ENCODE results near the gene SHC2.
A peak's percentile ranks its signal among the peaks of the same experiment; 100 is the strongest.

The SHC2 gene, protein sequence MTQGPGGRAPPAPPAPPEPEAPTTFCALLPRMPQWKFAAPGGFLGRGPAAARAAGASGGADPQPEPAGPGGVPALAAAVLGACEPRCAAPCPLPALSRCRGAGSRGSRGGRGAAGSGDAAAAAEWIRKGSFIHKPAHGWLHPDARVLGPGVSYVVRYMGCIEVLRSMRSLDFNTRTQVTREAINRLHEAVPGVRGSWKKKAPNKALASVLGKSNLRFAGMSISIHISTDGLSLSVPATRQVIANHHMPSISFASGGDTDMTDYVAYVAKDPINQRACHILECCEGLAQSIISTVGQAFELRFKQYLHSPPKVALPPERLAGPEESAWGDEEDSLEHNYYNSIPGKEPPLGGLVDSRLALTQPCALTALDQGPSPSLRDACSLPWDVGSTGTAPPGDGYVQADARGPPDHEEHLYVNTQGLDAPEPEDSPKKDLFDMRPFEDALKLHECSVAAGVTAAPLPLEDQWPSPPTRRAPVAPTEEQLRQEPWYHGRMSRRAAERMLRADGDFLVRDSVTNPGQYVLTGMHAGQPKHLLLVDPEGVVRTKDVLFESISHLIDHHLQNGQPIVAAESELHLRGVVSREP
- total RNA-seq = 0 to 1.8 (median 0) reads per million in 17 experiments

DNA sequence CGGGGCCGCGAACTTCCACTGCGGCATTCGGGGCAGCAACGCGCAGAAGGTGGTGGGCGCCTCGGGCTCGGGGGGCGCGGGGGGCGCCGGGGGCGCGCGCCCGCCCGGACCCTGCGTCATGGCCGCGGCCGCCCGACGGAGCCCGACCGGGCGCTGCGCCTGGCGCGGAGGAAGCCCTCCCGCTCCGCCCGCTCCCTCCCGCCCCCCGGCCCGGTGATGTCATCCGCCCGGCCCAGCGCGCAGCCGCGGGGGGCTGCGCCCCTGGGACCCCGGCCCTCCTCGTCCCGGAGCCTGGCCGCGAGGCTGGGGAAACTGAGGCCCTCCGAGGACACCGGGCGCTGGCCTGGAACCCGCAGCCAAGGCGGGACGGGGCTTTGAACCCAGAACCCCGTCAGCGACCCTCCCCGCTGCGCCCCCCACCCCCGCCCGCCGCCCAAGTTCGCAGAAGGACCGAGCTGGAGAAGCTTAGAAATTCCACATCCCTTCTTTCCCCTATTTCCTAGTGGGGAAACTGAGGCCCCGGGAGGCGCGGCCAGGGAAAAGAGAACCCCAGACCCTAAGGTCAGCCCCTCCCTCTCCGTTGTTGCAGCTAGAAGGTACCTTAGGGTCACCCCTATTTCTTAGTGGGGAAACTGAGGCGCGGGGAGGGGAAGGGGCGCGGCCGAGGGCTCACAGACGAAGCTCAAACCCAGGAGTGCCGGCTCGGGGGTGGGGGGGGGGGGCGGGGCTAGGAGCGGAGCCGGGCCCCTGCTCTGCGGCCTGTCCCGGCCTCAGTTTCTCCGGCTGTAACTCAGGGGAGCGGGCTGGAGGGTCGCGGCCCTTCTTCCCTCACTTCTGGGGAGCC lies at the start of gene SHC2:
TSS of gene SHC2 (minus strand) at position 157 of the 844 bp plus-strand sequence. CDS start at position 120, 37 bp downstream.
- DNase-seq = no peak

DNA sequence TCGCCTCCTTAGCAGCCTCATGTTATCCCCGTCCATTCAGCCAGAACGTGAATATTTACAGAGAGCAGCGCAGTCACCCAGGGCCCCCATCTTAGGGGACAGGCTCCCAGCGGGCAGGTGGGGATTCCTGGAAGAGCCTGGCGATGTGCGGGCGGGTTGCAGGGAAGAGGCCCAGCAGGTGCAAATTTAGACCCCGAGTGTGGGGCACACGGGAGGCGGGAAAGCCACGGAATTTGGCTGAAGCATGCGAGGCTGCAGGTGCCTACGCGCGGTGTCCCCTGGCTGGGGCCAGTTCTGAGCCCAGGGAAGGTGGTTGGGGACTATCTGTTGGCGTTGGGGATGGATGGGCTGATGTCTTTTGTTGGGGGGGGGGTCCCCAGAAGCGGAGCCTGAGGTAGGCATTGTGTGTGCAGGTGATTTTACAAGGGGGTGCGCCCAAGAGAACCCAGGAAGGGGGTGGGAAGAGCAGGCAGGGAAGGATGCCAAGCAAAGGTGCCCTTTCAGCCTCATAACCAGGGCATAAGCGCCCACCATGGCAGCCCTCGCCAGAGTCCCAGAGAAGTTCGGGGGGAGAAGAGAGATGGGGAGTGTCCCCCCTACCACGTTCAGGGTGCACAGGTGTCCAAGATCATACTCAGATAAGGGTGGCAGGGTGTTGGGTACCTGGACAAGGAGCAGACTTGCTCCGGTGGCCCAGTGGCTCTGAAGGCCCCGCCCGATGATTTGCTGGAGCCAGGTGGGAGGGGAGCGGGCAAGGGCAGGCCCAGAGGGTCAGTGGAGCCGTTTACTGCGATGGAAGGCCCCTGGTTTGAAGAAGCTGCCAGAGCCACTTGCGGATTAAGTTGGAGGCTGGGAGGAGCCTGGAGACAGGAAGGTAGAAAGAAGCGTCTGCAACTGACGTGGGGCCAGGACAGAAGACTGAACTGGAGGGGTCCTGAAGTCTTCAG lies 47.6 kb upstream of the SHC2 start:
- no peak for DNase-seq

DNA sequence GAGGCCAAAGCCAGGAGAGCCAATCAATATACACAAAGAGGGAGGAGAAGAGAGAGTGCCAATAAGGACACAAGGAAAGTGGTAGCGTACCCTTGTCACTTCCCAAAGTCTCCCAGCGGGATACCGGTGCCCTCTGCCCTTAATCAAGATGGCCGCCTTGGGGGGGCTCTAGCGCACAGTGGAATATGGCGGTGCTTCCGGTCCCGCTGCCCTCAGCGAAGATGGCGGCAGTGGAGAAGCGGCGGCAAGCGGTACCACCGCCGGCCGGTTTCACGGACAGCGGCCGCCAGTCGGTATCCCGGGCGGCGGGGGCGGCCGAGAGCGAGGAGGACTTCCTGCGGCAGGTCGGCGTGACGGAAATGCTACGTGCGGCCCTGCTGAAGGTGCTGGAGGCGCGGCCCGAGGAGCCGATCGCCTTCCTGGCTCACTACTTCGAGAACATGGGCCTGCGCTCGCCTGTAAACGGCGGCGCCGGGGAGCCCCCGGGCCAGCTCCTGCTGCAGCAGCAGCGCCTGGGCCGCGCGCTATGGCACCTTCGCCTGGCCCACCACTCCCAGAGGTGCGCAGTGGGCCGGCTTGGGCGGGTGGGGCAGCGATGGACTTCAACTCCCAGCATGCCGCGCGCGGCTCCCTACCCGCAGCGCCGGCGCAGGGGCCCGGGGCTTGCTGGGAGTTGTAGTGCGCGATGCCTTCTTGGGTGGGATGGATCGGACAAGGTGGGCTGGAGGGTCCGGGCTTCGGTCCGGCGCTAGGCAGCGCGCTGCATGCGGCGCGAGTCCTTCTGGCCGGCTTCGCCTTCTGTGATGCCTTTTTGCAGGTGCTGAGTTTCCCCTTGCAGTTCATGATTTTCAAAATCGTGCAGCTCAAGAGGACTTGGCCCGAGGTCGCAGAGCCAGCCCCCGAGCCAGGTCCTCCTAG lies 46.7 kb upstream of the SHC2 start, which contains the start of gene TPGS1:
TSS of gene TPGS1 (plus strand) at position 212 of the 918 bp plus-strand sequence. CDS start at position 222, 10 bp downstream.
- peak; percentile 75 to 98 (median 94) for DNase-seq

DNA sequence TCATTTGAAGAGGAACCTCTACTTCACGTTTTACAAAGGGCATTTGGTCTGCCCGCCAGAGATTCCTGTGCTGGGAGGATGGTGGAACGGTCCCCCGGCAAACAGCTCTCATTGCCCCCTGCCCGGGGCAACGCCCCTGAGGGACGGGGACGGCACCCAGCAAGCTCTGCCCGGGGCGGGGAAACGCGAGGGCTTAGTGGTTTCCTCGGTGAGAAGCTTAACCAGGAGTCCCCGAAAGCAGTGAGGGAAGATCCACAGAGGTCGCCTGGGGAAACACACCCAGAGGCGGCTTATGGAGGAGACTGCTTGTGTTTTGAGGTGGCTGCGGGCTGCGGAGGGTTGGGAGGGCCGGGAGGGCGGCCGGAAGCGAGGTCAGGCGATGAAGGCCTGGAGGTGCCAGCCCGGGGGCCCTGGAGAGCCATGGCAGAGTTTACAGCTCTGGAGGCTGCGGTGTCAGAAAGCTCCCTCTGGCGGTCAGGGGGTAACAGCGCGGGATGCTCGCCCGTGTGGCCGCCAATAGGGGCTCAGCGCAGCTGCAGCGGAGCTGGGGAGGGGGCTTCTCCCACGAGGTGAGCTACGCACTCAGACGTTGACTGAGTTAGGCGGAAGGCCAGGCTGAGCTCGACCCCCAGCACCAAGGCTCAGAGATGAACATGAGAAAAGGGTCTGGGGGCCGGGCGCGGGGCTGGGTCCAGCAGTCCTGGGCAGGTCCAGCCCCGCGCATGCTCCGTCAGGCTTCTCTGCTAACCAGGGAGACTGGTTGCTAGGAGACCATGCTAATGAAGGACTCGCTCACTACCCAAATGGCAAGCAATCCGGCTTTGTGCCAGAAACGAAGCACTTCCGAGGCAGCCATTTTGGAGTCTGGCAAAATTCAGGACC lies 45.8 kb upstream of the SHC2 start:
- peak; percentile 90 to 100 (median 99) for DNase-seq

DNA sequence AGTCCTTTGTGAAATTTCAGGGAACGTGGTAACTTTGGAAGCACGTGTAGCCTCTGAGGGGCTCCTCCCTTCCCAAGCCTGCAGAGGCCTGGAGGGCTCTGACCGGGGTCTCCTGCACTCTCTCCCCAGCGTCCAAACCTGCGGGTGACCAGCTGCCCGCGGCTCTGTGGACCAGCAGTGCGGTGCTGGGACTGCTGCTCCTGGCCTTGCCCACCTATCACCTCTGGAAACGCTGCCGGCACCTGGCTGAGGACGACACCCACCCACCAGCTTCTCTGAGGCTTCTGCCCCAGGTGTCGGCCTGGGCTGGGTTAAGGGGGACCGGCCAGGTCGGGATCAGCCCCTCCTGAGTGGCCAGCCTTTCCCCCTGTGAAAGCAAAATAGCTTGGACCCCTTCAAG lies 43.8 kb upstream of the SHC2 start:
- DNase-seq = no peak

DNA sequence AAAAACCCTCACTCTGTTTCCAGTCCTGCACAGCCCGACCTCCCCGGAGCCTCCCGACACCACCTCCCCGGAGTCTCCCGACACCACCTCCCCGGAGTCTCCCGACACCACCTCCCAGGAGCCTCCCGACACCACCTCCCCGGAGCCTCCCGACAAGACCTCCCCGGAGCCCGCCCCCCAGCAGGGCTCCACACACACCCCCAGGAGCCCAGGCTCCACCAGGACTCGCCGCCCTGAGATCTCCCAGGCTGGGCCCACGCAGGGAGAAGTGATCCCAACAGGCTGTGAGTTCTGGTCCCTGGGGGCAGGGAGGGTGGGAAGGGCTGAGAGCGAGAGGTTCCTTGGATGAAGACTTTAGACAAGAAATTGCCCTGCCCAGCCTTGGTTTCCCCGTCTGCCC lies 40.8 kb upstream of the SHC2 start:
- no peak for DNase-seq

DNA sequence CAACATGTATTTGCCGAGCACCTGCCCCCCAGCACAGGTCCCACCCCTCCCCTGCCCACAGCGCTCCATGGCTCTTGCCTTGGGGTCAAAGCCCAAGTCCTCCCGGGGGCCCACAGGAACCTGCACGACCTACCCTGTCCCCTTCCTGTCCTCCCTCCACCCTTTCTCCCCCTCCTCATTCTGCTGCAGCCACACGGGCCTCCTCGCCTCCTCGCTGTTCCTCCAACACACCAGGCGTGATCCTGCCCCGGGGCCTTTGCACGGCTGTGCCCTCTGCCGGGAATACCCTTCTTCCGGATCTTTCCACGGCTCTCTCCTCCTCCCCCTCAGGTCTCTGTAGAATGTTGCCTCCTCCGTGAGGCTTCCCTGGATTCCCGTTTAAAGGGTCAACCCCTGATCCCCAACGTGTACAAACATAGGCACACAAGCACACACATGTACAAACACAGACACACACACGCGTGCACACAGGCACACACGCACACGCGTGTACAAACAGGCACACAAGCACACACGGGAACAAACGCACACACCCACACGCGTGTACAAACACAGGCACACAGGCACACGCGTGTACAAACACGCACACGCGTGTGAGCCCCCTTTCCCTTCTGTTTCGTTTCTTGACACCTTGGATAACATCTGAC lies 38.3 kb upstream of the SHC2 start:
- no peak for DNase-seq

DNA sequence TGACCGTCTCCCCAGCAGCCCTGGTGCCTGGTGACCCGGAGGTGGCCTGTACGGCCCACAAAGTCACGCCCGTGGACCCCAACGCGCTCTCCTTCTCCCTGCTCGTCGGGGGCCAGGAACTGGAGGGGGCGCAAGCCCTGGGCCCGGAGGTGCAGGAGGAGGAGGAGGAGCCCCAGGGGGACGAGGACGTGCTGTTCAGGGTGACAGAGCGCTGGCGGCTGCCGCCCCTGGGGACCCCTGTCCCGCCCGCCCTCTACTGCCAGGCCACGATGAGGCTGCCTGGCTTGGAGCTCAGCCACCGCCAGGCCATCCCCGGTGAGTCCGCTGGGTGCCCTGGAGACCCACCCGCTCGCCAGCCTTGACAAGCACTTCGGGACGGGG lies 37.7 kb upstream of the SHC2 start:
- no peak for DNase-seq

DNA sequence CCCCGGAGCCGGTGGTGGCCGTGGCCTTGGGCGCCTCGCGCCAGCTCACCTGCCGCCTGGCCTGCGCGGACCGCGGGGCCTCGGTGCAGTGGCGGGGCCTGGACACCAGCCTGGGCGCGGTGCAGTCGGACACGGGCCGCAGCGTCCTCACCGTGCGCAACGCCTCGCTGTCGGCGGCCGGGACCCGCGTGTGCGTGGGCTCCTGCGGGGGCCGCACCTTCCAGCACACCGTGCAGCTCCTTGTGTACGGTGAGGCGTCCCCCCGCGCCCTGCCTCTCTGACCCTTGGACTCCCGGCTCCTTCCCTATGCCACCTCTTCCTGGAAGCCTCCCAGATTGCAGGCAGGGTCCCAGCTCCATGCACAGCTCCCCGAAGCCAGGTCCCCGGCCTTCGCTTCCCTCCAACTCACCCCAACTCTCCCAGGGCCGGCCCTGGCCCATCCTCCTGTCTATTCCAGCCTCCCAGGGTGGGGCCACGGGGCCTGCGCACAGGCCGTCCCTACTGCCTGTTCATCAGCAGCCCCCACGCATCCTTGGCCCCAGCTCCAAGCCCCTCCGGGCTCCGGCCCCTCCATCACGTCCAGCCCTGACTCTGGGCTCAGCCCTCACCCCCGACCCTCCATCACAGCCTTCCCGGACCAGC lies 37.2 kb upstream of the SHC2 start:
- no peak for DNase-seq

DNA sequence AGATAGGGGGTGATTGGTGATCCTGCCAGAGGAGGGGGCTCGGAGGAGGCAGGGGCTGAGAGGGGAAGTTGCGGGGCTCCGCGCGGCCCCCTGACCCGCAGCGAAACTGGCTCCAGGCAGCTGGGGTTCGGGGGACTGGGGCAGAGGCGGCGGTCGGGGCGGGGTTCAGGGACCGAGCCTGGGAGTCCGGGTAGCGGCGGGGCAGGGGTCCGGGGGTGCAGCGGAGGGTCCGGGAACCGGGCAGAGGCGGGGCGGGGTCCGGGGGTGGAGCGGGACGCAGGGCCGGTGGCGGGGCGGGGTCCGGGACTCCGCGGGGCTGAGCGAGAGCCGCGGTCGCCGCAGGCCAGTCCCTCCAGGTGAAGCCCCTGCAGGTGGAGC lies 36.6 kb upstream of the SHC2 start:
- no peak for DNase-seq

DNA sequence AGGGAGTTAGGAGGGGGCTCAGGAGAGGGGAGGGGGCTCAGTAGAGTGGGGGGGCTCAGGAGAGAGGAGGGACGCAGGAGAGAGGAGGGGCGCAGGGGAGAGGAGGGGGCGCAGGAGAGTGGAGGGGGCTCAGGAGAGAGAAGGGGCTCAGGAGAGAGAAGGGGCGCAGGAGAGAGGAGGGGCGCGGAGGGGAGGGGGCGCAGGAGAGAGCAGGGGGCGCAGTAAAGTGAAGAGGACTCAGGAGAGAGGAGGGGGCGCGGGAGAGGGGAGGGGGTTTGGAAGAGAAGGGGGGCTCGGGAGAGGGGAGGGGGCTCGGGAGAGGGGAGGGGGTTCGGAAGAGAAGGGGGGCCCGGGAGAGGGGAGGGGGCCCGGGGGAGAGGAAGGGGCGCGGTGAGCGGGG lies 36.2 kb upstream of the SHC2 start:
- DNase-seq = no peak

DNA sequence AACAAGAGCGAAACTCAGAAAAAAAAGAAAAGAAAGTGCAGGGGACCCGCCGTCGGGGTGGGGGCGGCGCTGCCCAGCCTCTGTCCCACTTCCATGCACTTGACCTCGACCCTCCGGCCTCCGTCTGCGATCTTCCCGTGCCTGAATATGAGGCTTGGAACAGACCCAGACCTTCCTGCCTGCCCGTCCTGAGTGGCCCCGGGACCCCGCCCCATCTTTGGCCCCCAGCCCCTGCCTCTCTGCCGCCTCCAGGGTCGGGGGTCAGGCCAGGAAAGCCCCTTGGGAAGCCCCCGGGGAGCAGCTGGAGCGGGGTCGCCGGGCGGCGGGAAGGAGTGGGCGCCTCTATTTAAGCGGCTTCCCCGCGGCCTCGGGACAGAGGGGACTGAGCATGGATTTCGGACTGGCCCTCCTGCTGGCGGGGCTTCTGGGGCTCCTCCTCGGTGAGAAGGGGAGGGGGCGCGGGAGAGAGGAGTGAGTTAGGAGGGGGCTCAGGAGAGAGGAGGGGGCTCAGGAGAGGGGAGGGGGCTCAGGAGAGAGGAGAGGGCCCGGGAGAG lies 35.4 kb upstream of the SHC2 start, which contains the start of gene MADCAM1:
TSS of gene MADCAM1 (plus strand) at position 375 of the 554 bp plus-strand sequence. CDS start at position 389, 14 bp downstream.
- DNase-seq = no peak

DNA sequence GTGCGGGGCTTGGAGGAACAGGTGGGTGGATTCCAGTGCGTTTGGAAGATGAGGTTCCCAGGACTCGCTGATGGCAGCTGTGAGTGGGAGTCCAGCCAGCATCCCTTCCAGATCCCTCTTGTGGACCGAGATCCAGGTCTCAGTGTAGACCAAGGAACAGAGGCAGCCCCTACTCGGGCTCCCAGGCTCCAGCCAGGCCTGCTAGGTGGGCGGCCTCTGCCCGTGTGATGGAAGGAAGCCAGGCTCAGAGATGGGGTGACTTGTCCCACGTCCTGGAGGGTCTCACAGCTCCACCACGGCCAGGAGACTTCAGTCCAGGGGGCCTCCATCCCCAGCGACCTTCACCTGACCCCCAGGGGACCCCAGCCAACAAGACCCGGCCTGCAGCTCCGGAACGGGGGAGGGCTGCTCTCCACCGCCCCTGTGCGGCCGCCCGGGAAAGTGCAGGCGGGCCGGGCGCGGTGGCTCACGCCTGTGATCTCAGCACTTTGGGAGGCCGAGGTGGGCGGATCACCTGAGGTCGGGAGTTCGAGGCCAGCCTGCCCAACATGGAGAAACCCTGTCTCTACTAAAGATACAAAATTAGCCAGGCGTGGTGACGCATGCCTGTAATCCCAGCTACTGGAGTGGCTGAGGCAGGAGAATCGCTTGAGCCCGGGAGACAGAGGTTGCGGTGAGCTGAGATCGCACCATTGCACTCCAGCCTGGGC lies 34.7 kb upstream of the SHC2 start:
- peak in 3 of 4 experiments; percentile 32 to 63 (median 42) for DNase-seq

DNA sequence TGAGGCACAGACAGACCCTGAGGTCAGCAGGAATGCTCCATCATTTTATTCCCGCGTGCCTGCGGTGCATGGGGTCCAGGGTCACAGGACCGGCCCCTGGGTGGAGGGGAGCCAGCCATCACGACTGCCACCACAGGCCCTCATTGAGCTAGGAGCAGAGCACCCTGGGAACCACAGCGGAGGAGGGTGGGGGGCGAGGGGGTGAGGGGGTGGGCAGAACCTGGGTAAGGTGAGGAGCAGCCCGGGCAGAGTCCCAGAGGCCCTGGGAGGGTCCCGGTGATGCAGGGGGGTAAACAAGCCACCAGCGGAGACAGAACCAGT lies 34.2 kb upstream of the SHC2 start:
- DNase-seq = no peak

DNA sequence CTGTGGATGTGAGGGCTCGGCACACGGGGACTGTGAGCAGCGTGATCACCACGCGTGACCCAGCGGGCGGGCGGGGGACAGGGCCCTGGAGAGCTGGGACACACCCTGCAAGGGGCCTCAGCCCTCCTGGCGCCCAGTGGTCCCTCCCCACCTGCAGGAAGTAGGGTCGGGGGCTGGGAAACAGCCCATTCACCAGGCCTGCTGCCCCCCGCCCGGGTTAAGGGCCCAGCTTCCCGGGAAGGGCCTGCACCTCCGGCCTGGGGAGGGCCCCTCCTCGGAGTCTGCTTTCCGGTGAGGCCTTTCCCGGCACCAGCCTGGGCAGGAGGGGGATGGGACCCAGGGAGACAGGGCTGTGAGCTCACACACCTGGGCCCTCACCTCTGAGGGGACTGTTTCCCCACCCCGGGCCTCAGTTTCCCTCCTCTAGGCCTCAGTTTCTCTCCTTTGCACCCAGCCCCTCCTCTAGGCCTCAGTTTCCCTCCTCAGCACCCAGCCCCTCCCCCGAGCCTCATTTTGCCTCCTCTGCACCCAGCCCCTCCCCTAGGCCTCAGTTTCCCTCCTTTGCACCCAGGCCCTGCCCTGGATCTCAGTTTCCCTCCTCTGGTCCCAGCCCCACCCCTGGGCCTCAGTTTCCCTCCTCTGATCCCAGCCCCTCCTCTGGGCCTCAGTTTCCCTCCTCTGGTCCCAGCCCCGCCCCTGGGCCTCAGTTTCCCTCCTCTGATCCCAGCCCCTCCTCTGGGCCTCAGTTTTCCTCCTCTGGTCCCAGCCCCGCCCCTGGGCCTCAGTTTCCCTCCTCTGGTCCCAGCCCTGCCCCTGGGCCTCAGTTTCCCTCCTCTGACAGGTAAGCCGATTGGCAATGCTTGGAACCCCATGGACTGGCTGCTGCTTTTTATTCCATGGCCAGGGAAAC lies 33.6 kb upstream of the SHC2 start:
- no peak for DNase-seq

DNA sequence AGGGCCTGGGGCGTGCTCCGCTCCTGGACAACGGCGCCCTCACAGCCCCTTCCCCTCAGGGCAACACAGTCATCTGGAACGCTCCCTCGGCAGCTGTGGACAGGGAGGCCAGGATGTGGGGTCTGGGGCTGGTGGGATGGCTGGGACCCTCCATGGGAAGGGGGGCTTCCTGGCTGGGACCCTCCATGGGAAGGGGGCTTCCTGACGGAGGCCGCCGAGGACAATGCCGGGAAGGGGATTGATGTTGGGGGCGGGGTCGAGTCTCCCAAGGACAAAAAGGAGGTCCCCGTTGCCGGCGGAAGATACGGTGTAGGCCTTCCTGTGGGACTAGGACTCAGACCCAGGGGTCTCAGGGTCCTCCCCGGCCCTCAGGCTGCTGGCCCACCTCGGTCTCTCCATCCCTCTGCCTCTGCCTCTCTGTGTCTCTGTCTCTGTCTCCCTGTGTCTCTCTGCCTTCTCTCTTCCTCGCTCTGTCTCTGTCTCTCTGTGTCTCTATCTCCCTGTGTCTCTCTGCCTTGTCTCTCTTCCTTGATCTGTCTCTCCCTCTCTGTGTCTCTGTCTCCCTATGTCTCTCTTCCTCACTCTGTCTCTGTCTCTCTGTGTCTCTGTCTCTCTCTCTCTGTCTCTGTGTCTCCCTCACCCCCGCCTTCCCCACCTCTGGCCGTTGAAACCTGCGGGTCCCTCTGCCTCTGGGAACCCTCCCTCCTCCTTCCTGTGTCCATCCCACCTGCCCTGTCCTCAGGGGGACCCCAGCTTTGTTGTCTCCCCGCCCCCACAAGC lies 32.7 kb upstream of the SHC2 start:
- DNase-seq = no peak

Measured in suppressor macrophage (primary cell).